ENCODE data around the gene CCDC178. TPM values are rescaled to one million over a fixed set of nuclear protein-coding genes. Genes with fewer than 3 reads are reported as not detected.

The CCDC178 gene
- total RNA-seq, 2 experiments from 2014 or later = not detected

DNA sequence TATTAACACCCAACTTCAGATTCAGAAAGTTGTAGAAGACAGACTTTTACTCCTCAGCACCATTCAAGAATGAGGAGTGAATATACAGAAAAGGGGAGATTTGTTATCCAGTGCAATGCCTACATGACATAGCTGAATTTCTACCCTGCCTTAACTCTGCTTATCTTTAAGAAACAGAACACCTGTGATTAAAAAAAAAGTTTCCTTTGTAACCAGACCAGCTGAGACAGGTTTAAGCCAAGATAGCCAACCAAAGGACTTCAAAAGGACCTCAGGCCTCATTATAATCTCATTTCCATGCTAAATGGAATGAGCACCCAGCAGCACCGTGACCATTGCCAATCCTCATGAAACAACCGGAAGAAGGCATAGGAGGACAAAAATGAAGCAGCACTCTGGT is 122.9 kb downstream of the CCDC178 start:
- ATAC-seq (ENCODE audit: low read depth) = no peak
- H3K9me3 Mint-ChIP-seq = peaks cover 11% of the 10 kb centered on the region
- H3K36me3 Mint-ChIP-seq = no peaks in the 10 kb centered on the region
- H3K4me1 Mint-ChIP-seq = no peaks in the 10 kb centered on the region
- no peaks in the 10 kb centered on the region for H3K27me3 Mint-ChIP-seq
- no peak for DNase-seq
- no peak overlapping the region for H3K4me3 Mint-ChIP-seq
- no peak overlapping the region for H3K27ac Mint-ChIP-seq
- POLR2A ChIA-PET = no interaction called here

DNA sequence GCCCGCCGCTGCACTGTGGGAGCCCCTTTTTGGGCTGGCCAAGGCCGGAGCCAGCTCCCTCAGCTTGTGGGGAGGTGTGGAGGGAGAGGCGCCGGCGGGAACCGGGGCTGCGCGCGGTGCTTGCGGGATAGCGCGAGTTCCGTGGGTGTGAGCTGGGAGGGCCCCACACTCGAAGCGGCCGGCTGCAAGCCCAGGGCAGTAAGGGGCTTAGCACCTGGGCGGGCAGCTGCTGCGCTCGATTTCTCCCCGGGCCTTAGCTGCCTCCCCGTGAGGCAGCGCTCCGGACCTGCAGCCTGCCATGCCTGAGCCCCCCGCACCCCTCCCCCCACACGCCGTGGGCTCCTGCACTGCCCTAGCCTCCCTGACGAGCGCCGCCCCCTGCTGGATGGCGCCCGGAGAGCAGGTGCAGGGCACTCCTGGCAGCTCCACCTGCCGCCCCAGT is 124.4 kb downstream of the CCDC178 start:
- Mint-ChIP-seq H3K27ac (no peak overlapping the region), H3K4me1 (no peaks in the 10 kb centered on the region), H3K36me3 (no peaks in the 10 kb centered on the region), H3K27me3 (no peaks in the 10 kb centered on the region), H3K4me3 (no peak overlapping the region), H3K9me3 (peaks cover 11% of the 10 kb centered on the region)
- ATAC-seq (ENCODE audit: low read depth) (no peak), DNase-seq (no peak)
- POLR2A ChIA-PET = no interaction called here

DNA sequence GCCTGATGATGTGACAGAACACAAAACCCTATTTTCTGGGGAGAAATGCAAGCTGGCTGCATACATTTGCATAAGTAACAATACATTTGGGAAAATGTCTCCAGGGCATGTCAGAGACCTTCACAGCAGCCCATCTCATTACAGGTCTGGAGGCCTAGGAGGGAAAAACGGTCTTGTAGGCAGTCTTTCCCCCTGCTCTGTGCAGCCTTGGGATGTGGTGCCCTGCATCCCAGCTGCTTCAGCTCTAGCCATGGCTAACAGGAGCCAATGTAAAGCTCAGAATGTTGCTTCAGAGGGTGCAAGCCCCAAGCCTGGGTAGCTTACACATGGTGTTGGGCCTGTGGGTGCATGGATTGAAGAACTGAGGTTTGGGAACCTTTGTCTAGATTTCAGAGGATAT is 133.0 kb downstream of the CCDC178 start:
- DNase-seq (no peak), ATAC-seq (ENCODE audit: low read depth) (no peak)
- peaks cover 2% of the 10 kb centered on the region for H3K9me3 Mint-ChIP-seq
- H3K27ac Mint-ChIP-seq = no peak overlapping the region
- H3K4me1 Mint-ChIP-seq = no peaks in the 10 kb centered on the region
- no peak overlapping the region for H3K4me3 Mint-ChIP-seq
- H3K36me3 Mint-ChIP-seq = no peaks in the 10 kb centered on the region
- H3K27me3 Mint-ChIP-seq = no peaks in the 10 kb centered on the region
- POLR2A ChIA-PET = no interaction called here

DNA sequence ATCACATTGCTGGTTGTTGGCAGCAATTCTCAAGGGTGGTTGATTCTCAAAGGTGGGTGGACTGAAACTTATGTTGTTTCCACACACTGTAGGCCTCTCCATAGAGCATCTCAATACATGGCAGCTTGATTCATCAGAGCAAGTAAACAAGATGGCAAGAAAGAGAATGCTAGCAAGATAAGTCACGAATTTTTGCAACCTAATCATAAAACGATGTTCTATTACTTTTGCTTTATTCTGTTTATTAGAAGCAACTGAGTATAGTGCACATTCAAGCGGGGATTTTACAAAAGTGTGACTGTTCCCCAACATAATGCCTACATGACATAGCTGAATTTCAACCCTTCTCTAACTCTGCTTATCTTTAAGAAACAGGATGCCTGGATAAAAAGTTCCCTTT is 136.2 kb downstream of the CCDC178 start:
- peaks cover 3% of the 10 kb centered on the region for H3K9me3 Mint-ChIP-seq

DNA sequence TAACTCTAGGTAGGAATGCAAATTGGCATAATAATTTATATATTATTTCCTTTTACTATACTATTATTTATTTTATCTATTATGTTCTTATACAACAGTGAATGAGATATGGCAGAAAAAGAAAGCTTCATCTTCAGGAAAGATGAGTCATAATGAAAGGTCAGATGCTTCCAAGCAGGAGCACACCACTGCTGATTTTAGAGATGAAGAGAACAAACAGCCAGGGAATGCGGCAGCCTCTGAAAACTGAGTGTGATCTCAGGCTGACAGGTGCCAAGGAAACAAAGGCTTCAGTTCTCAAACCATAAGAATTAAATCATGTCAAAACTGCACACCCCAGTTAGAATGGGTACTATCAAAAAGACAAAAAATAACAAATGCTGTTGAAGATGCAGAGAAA is 149.0 kb downstream of the CCDC178 start:
- no peaks in the 10 kb centered on the region for H3K9me3 Mint-ChIP-seq
- POLR2A ChIA-PET = no interaction called here
- no peaks in the 10 kb centered on the region for H3K27me3 Mint-ChIP-seq
- no peaks in the 10 kb centered on the region for H3K36me3 Mint-ChIP-seq
- DNase-seq = no peak
- ATAC-seq (ENCODE audit: low read depth) = no peak
- no peaks in the 10 kb centered on the region for H3K4me1 Mint-ChIP-seq
- no peak overlapping the region for H3K4me3 Mint-ChIP-seq
- H3K27ac Mint-ChIP-seq = no peak overlapping the region

More for the DNA sequence above, 136.2 kb downstream of the CCDC178 start:
- no peak for ATAC-seq (ENCODE audit: low read depth)
- no peak for DNase-seq
- H3K4me1 Mint-ChIP-seq = no peaks in the 10 kb centered on the region
- H3K4me3 Mint-ChIP-seq = no peak overlapping the region
- H3K36me3 Mint-ChIP-seq = no peaks in the 10 kb centered on the region
- POLR2A ChIA-PET = no interaction called here
- no peak overlapping the region for H3K27ac Mint-ChIP-seq
- no peaks in the 10 kb centered on the region for H3K27me3 Mint-ChIP-seq

DNA sequence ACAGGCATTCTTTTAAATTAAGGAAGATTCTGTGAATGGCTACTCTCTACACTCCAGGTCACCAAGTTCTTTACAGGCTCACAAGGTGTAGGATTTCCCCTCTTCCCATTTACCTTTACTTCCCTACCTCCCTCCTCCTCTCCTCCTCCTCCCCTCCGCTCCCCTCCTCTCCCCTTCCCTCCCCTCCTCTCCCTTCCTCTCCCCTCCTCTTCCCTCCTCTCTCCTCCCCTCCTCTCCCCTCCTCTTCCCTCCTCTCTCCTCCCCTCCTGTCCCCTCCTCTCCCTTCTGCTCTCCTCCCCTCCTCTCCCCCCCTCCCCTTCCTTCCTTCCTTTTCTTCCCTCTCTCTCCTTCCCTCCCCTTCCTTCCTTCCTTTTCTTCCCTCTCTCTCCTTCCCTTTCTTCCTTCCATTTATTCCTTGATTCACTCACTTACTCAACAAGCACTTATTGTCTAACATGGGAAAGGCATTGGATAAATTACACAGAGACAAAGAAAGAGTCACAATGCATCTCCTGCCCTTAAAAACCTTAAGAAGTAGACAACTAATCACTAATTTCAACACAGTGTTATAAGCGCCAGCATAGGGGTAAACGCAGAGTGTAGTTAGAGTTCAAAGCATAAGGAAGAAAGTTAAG is 152.3 kb downstream of the CCDC178 start:
- Mint-ChIP-seq H3K4me3 (no peak overlapping the region), H3K27me3 (no peaks in the 10 kb centered on the region), H3K36me3 (no peaks in the 10 kb centered on the region), H3K9me3 (no peaks in the 10 kb centered on the region), H3K4me1 (no peaks in the 10 kb centered on the region), H3K27ac (no peak overlapping the region)
- DNase-seq (no peak), ATAC-seq (ENCODE audit: low read depth) (no peak)
- POLR2A ChIA-PET = no interaction called here

DNA sequence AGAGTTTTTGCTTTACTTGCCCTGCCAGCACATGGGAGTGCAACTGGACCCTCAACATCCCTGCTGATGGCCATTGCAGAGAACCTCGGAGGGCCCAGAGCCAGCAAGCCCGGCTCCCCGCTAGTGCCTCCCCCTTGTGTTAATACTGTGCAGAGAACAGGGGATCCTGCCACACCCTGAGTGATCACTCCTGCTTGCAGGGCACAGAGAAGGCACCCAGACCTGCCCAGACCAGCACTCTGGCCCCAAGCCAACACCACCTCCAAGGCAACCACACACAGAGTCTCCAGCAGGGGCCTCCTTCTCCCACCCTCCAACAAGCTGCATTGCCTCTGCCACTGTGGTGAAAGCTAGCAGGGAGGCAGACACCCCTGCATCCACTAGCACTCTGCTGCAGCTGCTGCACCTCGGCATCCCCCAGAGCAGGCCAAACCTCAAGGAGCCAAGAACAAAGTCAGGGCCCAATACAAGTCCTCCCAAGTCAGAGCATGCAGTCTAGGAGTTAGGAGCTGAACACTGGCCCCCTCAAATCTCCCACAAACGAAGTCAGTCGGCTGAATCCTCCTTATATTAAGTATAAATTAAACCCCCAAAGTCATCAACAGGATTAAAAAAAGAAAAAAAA is 157.7 kb downstream of the CCDC178 start:
- Mint-ChIP-seq H3K4me3 (no peak overlapping the region), H3K36me3 (no peaks in the 10 kb centered on the region), H3K27ac (no peak overlapping the region), H3K9me3 (peaks cover 1% of the 10 kb centered on the region), H3K4me1 (no peaks in the 10 kb centered on the region), H3K27me3 (no peaks in the 10 kb centered on the region)
- POLR2A ChIA-PET = no interaction called here
- ATAC-seq (ENCODE audit: low read depth) (no peak), DNase-seq (no peak)

DNA sequence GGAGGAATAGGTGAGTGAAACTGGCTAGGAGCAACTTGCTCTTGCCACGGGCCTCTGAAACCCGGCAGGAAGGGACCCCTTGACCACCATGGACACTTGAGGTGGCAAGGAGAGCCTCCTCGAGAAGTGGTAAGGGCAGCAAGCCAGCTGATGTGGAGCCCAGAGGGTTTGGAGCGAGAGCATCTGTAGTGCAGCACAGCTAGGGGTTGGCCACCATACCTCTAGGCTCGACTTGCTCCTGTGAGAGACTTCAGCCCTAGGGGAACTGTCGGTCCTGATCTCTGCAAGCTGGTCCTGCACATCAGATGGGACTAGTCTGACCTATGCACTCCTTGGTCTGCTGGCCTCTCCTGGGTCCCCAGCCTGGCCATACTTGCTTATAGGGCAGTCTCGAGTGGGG is 158.4 kb downstream of the CCDC178 start:
- no peak for DNase-seq
- Mint-ChIP-seq H3K27ac (no peak overlapping the region), H3K4me1 (no peaks in the 10 kb centered on the region), H3K9me3 (peaks cover 1% of the 10 kb centered on the region), H3K36me3 (no peaks in the 10 kb centered on the region), H3K4me3 (no peak overlapping the region), H3K27me3 (no peaks in the 10 kb centered on the region)
- no peak for ATAC-seq (ENCODE audit: low read depth)
- POLR2A ChIA-PET = no interaction called here

DNA sequence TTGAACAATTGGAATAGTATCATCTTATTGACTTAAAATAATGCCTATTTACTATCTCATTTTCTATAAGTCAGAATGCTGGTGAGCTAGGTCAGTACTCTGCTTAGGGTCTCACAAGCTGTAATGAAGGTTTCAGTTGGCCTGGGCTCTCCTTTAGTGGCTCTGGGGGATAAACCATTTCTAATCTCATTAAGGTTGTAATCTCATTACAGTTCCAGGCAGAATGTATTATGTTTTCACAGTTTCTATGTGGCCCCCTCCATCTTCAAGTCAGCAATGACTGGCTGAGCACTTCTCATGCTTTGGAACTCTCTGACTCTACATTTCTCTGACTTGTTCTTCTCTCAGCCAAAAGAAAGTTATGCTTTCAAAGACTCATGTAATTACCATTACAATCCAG is 163.1 kb downstream of the CCDC178 start:
- Mint-ChIP-seq H3K27ac (no peak overlapping the region), H3K9me3 (peaks cover 1% of the 10 kb centered on the region), H3K4me3 (no peak overlapping the region), H3K36me3 (no peaks in the 10 kb centered on the region), H3K4me1 (no peaks in the 10 kb centered on the region), H3K27me3 (no peaks in the 10 kb centered on the region)
- DNase-seq (no peak), ATAC-seq (ENCODE audit: low read depth) (no peak)
- POLR2A ChIA-PET = no interaction called here

DNA sequence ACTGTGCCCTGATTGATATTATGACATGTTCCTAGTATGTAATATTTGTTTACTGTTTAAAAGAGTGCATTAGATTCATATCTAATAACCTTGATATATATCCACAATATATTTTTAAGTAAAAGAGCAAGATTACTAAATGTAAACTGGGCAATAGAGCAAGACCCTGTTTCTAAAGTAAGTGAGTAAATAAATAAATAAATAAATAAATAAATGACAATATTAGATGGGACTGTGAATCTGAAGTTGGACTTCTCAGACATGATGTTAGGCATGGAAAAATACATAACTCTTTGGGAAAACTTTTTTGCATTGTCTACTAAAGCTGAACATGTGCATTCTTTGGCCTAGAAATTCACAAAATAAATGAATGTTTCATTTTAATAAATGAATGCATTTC is 164.7 kb downstream of the CCDC178 start:
- no peak for ATAC-seq (ENCODE audit: low read depth)
- no peaks in the 10 kb centered on the region for H3K36me3 Mint-ChIP-seq
- H3K4me1 Mint-ChIP-seq = no peaks in the 10 kb centered on the region
- no peak overlapping the region for H3K27ac Mint-ChIP-seq
- H3K9me3 Mint-ChIP-seq = peaks cover 1% of the 10 kb centered on the region
- H3K27me3 Mint-ChIP-seq = no peaks in the 10 kb centered on the region
- POLR2A ChIA-PET = no interaction called here
- DNase-seq = no peak
- H3K4me3 Mint-ChIP-seq = no peak overlapping the region

DNA sequence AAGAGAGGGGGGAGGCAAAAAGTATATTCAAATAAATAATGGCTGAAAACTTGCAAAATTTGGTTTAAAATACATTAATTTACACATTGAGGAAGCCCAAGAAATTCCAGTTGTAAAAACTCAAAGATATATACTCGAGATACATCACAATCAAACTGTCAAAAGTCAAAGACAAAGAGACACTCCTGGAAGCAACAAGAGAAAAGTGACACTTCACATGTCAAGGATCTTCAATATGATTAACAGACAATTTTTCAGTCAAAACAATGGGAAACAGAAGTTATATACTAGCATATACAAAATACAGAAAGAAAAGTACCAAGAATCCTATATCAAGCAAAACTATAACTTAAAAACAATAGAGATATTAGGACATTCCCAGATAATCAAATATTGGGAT is 170.2 kb downstream of the CCDC178 start:
- H3K4me3 Mint-ChIP-seq = no peak overlapping the region
- DNase-seq = no peak
- H3K36me3 Mint-ChIP-seq = no peaks in the 10 kb centered on the region
- H3K9me3 Mint-ChIP-seq = peaks cover 1% of the 10 kb centered on the region
- POLR2A ChIA-PET = no interaction called here
- no peaks in the 10 kb centered on the region for H3K27me3 Mint-ChIP-seq
- no peaks in the 10 kb centered on the region for H3K4me1 Mint-ChIP-seq
- no peak overlapping the region for H3K27ac Mint-ChIP-seq
- ATAC-seq (ENCODE audit: low read depth) = no peak

DNA sequence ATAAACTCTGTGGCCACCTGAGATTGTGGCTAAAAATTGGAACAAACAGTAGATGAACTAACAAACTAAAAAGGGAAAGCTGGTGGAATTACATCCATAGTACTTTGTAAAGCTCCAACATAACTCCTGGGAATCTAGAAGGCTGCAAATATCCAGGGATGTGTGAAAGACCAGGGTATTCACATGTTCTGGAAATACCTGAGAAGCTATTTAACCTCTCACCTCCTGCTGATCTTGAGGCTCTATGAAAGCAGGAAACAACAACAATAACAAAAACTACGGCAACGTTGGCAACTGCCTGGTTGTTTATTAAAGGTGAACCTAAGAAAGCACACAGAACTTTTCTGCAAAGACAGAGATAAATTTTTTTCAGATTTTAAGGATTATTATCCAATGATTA is 171.3 kb downstream of the CCDC178 start:
- no peaks in the 10 kb centered on the region for H3K4me1 Mint-ChIP-seq
- no peaks in the 10 kb centered on the region for H3K27me3 Mint-ChIP-seq
- H3K4me3 Mint-ChIP-seq = no peak overlapping the region
- ATAC-seq (ENCODE audit: low read depth) (no peak), DNase-seq (no peak)
- H3K9me3 Mint-ChIP-seq = peaks cover 1% of the 10 kb centered on the region
- POLR2A ChIA-PET = no interaction called here
- no peak overlapping the region for H3K27ac Mint-ChIP-seq
- H3K36me3 Mint-ChIP-seq = no peaks in the 10 kb centered on the region

DNA sequence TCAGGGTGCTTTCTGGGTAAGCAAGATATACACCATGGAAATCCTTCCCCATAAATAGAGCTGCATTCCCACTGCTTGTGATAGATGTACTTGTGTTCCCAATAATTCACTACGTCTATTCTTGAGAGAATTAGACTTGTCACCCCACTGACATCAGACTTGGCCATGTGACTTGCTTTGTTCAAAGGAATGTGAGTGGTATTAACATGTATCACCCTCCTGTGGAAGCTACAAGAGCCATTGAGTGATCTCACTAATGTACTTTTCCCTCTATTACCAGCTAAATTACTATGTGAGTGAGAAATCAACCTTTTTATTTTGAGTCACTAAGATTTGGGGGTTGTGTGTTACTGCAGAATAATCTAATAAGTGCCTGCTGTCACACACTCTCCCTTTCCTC is 176.0 kb downstream of the CCDC178 start:
- H3K36me3 Mint-ChIP-seq = no peaks in the 10 kb centered on the region

DNA sequence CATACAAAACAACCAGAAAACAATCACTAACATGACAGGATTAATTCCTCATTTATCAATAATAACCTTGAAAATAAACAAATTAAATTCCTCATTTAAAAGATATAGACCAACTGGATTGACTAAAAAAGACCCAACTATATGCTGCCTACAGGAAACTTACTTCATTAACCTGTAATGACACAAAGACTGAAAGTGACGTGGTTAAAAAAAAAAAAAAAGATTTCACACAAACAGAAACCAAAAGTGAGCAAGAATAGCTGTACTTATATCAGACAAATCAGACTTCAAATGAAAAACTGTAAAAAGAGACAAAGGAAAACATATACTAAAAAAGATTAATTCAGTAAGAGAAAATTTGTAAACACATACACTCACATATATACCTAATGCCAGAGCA is 201.2 kb downstream of the CCDC178 start:
- H3K27me3 Mint-ChIP-seq = no peaks in the 10 kb centered on the region
- no peak for DNase-seq
- no peak for ATAC-seq (ENCODE audit: low read depth)
- POLR2A ChIA-PET = no interaction called here
- peaks cover 7% of the 10 kb centered on the region for H3K9me3 Mint-ChIP-seq
- H3K27ac Mint-ChIP-seq = no peak overlapping the region
- H3K4me1 Mint-ChIP-seq = no peaks in the 10 kb centered on the region
- no peak overlapping the region for H3K4me3 Mint-ChIP-seq
- peaks cover 1% of the 10 kb centered on the region for H3K36me3 Mint-ChIP-seq

More for the DNA sequence above, 176.0 kb downstream of the CCDC178 start:
- Mint-ChIP-seq H3K9me3 (no peaks in the 10 kb centered on the region), H3K27ac (no peak overlapping the region), H3K27me3 (no peaks in the 10 kb centered on the region), H3K4me3 (no peak overlapping the region), H3K4me1 (no peaks in the 10 kb centered on the region)
- DNase-seq (no peak), ATAC-seq (ENCODE audit: low read depth) (no peak)
- POLR2A ChIA-PET = no interaction called here

DNA sequence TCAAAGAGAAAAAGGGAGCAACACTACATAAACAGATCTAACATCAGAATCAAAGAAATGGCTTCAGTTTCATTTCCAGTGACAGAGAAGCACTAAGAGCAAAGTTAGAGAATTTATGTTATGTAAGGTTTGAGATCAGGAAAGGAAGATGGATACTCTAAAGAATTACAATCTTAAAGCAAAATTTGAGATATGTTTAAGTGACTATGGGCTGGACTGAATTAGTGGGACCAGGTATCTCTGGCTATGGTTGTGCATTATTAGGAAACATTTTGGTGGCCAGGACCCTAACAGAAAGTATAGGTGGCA is 208.2 kb downstream of the CCDC178 start:
- no peak for DNase-seq
- no peaks in the 10 kb centered on the region for H3K9me3 Mint-ChIP-seq
- peaks cover 2% of the 10 kb centered on the region for H3K4me1 Mint-ChIP-seq
- H3K27me3 Mint-ChIP-seq = no peaks in the 10 kb centered on the region
- H3K36me3 Mint-ChIP-seq = no peaks in the 10 kb centered on the region
- ATAC-seq (ENCODE audit: low read depth) = no peak
- no peak overlapping the region for H3K27ac Mint-ChIP-seq
- H3K4me3 Mint-ChIP-seq = no peak overlapping the region
- POLR2A ChIA-PET = no interaction called here

Measured in activated naive CD8-positive, alpha-beta T cell treated with anti-CD3 and anti-CD28 coated beads, Interleukin-2, amount 10 ng/mL, durations not matched to agents 7 days and 5 days (primary cell).